SK-N-SH (cell line): Measurements from ENCODE around the gene PPIL4.

Experiments
- CHD2 ChIP-seq: fragments of 150-350 bp; IDR thresholded peaks from 2 replicates; pipeline ENCODE4 v1.6.1; 2018; ENCODE audit warnings: low read length; ENCODE audit not compliant: partially characterized antibody
- CTCF ChIP-seq: fragments of 200-600 bp; sonication (generic); IDR thresholded peaks from 2 replicates; pipeline ENCODE4 v1.6.1; 2017; ENCODE audit warnings: antibody characterized with exemption, mild to moderate bottlenecking, moderate library complexity
- EP300 ChIP-seq, 2 experiments: IDR thresholded peaks; 2 replicates each; pipeline versions ENCODE4 v1.4.0 to v1.6.1; 2012; ENCODE audit warnings: borderline replicate concordance in 1 of 2, low read depth in 1 of 2, low read length in 1 of 2
- MAX ChIP-seq: IDR thresholded peaks from 2 replicates; pipeline ENCODE4 v1.4.0; 2012; ENCODE audit warnings: low read depth
- POLR2AphosphoS5 ChIP-seq: IDR thresholded peaks from 2 replicates; pipeline ENCODE4 v1.6.1; 2012; ENCODE audit warnings: low read depth, low read length
- RAD21 ChIP-seq: IDR thresholded peaks from 2 replicates; pipeline ENCODE4 v1.6.1; 2012; ENCODE audit warnings: mild to moderate bottlenecking, low read length
- RFX5 ChIP-seq: IDR thresholded peaks from 2 replicates; pipeline ENCODE4 v1.6.1; 2012; ENCODE audit warnings: mild to moderate bottlenecking, improper control_type of control experiment, low read length
- SIN3A ChIP-seq: IDR thresholded peaks from 2 replicates; pipeline ENCODE4 v1.6.1; 2012; ENCODE audit warnings: low read depth, mild to moderate bottlenecking, low read length, moderate library complexity, borderline replicate concordance
- SMC3 ChIP-seq: IDR thresholded peaks from 2 replicates; pipeline ENCODE4 v1.6.1; 2012; ENCODE audit warnings: low read depth, low read length, improper control_type of control experiment
- TCF12 ChIP-seq: IDR thresholded peaks from 2 replicates; pipeline ENCODE4 v1.4.0; 2012
- YY1 ChIP-seq: IDR thresholded peaks from 2 replicates; pipeline ENCODE4 v1.4.0; 2012; ENCODE audit warnings: low read depth, mild to moderate bottlenecking

- peak; percentile 45 for TF ChIP-seq RAD21
- TF ChIP-seq CTCF, result peak; percentile 94
- no peak; the same call in 1 of the 2 replicates for TF ChIP-seq SMC3
- TF ChIP-seq MAX, result peak; percentile 54
- peak; percentile 97 for TF ChIP-seq SIN3A
- TF ChIP-seq POLR2AphosphoS5, result peak; percentile 67; the same call in 1 of the 2 replicates
- peak; percentile 84 for TF ChIP-seq YY1
- peak; percentile 79 for TF ChIP-seq CHD2
- TF ChIP-seq TCF12, result no peak
- TF ChIP-seq RFX5, result no peak
- no peak; a peak in 1 of 4 replicates for TF ChIP-seq EP300 (IDR thresholded peaks at IDR 0.05; ENCODE audit: borderline replicate concordance in 1 of 2, low read depth in 1 of 2, low read length in 1 of 2)
Observed at GRCh38 chr6:149545754-149546471, at the start of gene PPIL4.
